Measurements from ENCODE around the gene MSRB3. TPM values are rescaled to one million over a fixed set of nuclear protein-coding genes. Genes with fewer than 3 reads are reported as not detected.

The MSRB3 gene
- total and polyA plus RNA-seq, 2 of the 8 experiments (the other 6 are each of a cell fraction or from before 2014, with no cell fraction given), result 0.32 to 1.2 TPM

GRCh38 chr12:65460063-65460462 lies 181.6 kb downstream of the MSRB3 start:
- Histone ChIP-seq H3K18ac (ENCODE audit: extremely low read depth, low read length) (no peak overlapping the region), H3K79me2 (ENCODE audit: control insufficient read depth in 1 of 2, insufficient read depth in 2 of 2, low read length in 2 of 2) (no peaks in the 10 kb centered on the region), H3K4me2 (ENCODE audit: insufficient read depth in 1 of 2, low read depth in 2 of 2, low read length in 2 of 2) (no peak overlapping the region), H3K14ac (ENCODE audit: insufficient read length) (no peak overlapping the region), H3K27me3 (replicated peaks in 1 of 4; ENCODE audit: control insufficient read depth in 3 of 4, extremely low read depth in 1 of 4, insufficient read depth in 3 of 4, low read length in 3 of 4) (no peaks in the 10 kb centered on the region), H4K91ac (replicated peaks; ENCODE audit: insufficient read length, low read length) (no peak overlapping the region), H3K27ac (ENCODE audit: low read depth, low read length) (no peak overlapping the region), H3K4me1 (replicated peaks in 1 of 4; ENCODE audit: control insufficient read depth in 3 of 4, insufficient read depth in 4 of 4, low read length in 3 of 4) (no peaks in the 10 kb centered on the region; a peak in 2 of 7 replicates), H3K79me1 (ENCODE audit: low read depth, low read length) (no peaks in the 10 kb centered on the region), H3K56ac (replicated peaks; ENCODE audit: insufficient read length, low read depth, low read length) (no peak overlapping the region), H2BK20ac (ENCODE audit: low read length) (no peak overlapping the region), H3K23ac (ENCODE audit: insufficient read length) (no peak overlapping the region), H3K4ac (replicated peaks; ENCODE audit: insufficient read length, low read depth, low read length) (no peak overlapping the region), H3K36me3 (ENCODE audit: control insufficient read depth in 2 of 4, insufficient read depth in 4 of 4, low read length in 3 of 4) (no peaks in the 10 kb centered on the region), H4K5ac (ENCODE audit: insufficient read length, low read depth, low read length) (no peak overlapping the region), H2BK12ac (ENCODE audit: low read depth, low read length) (no peak overlapping the region), H2BK120ac (replicated peaks; ENCODE audit: low read depth, low read length) (no peak overlapping the region), H4K20me1 (replicated peaks in 1 of 2; ENCODE audit: control insufficient read depth in 1 of 2, insufficient read depth in 2 of 2, low read length in 2 of 2) (no peaks in the 10 kb centered on the region), H3K23me2 (ENCODE audit: low read depth, low read length) (no peaks in the 10 kb centered on the region), H2AFZ (ENCODE audit: low read length) (peak overlapping the region; percentile 63; the same call in 1 of the 2 replicates), H2BK5ac (ENCODE audit: low read depth, low read length) (no peak overlapping the region), H4K8ac (ENCODE audit: extremely low read depth, insufficient read depth, low read length) (no peak overlapping the region), H2BK15ac (ENCODE audit: low read length) (no peak overlapping the region), H3K9me3 (ENCODE audit: insufficient read depth in 2 of 2, low read depth in 1 of 2, low read length in 1 of 2) (no peaks in the 10 kb centered on the region), H3K4me3 (ENCODE audit: extremely low read depth in 1 of 4, insufficient read depth in 2 of 4, low read depth in 3 of 4, low read length in 4 of 4) (no peak overlapping the region), H3K9ac (replicated peaks in 1 of 4; ENCODE audit: extremely low read depth in 1 of 4, low read depth in 3 of 4, low read length in 3 of 4) (no peak overlapping the region), H2AK5ac (ENCODE audit: low read depth, low read length) (no peak overlapping the region)
- DNase-seq (ENCODE audit: low read depth in 1 of 2, low spot score in 2 of 2), result peak in 1 of 2 experiments; percentile 45
- ChIA-PET POLR2A (ENCODE audit: partially characterized antibody) (no interaction called here), CTCF (ENCODE audit: partially characterized antibody) (interaction anchor here (0.5 to 1.3 kb wide), 2 partner anchors 20 to 28 kb away, joined by 3 read pairs; no protein-coding TSS in a partner anchor)
- no peak for FAIRE-seq
- 31% methylated on average over 8 of the region's 8 CpGs; no CpG with 5 or more reads in 1 of the 2 experiments for WGBS, 2 experiments (ENCODE audit: extremely low coverage in 1 of 2, insufficient coverage in 1 of 2, insufficient read length in 1 of 2, insufficient replicate concordance in 2 of 2, low coverage in 1 of 2, low lambda C conversion rate in 2 of 2, missing lambda C conversion rate in 1 of 2)
- no peak for TF ChIP-seq CREB1 (IDR thresholded peaks at IDR 0.05)
